GM21717 (cell line): Measurements from ENCODE around the gene CDC6.

ENCODE experiments used
- ATAC-seq: cut with Tn5 transposase; IDR thresholded peaks from one replicate; pipeline ENCODE4 v1.9.1; 2021; ENCODE audit warnings: mild to moderate bottlenecking, moderate library complexity; ENCODE audit not compliant: unreplicated experiment

The CDC6 gene

GRCh38 chr17:40338941-40339649 is 51.4 kb downstream of the CDC6 start:
- no peak for ATAC-seq

GRCh38 chr17:40340327-40340726 is 52.6 kb downstream of the CDC6 start:
- no peak for ATAC-seq

GRCh38 chr17:40340880-40341807 is 53.5 kb downstream of the CDC6 start:
- peak; percentile 55 for ATAC-seq

GRCh38 chr17:40341808-40342503 is 54.3 kb downstream of the CDC6 start:
- no peak for ATAC-seq

GRCh38 chr17:40342504-40343218 is 55.0 kb downstream of the CDC6 start:
- no peak for ATAC-seq

- no peak for ATAC-seq
Observed at GRCh38 chr17:40343219-40344119, 55.8 kb downstream of the CDC6 start.

- no peak for ATAC-seq
Observed at GRCh38 chr17:40344421-40345160, 56.9 kb downstream of the CDC6 start.

GRCh38 chr17:40345161-40345993 is 57.7 kb downstream of the CDC6 start:
- ATAC-seq, result no peak

GRCh38 chr17:40345994-40346764 is 58.5 kb downstream of the CDC6 start:
- ATAC-seq, result no peak

GRCh38 chr17:40346765-40347158 is 59.1 kb downstream of the CDC6 start:
- ATAC-seq, result no peak

- ATAC-seq, result no peak
Observed at GRCh38 chr17:40347319-40348135, 59.8 kb downstream of the CDC6 start.

GRCh38 chr17:40348136-40348504 is 60.4 kb downstream of the CDC6 start:
- no peak for ATAC-seq

GRCh38 chr17:40348562-40349476 is 61.1 kb downstream of the CDC6 start:
- no peak for ATAC-seq

GRCh38 chr17:40349477-40349894 is 61.8 kb downstream of the CDC6 start:
- no peak for ATAC-seq

- ATAC-seq, result no peak
Observed at GRCh38 chr17:40349895-40350688, 62.4 kb downstream of the CDC6 start.
